OCI-LY3 (cell line): ENCODE measurements around the gene NEU1.

Experiments used
- EZH2phosphoT487 ChIP-seq: fragments of 200-600 bp; shearing (Covaris generic); IDR thresholded peaks from 2 replicates; pipeline ENCODE4 v1.6.1; 2018; ENCODE audit warnings: antibody characterized with exemption, mixed run types, low read depth
- TF ChIP-seq, protein P1 (sequence below): fragments of 200-600, 300-600 bp; sonication (generic); IDR thresholded peaks from 2 replicates; pipeline ENCODE4 v1.5.1; 2014; ENCODE audit warnings: antibody characterized with exemption, low read length, low read depth

DNA sequence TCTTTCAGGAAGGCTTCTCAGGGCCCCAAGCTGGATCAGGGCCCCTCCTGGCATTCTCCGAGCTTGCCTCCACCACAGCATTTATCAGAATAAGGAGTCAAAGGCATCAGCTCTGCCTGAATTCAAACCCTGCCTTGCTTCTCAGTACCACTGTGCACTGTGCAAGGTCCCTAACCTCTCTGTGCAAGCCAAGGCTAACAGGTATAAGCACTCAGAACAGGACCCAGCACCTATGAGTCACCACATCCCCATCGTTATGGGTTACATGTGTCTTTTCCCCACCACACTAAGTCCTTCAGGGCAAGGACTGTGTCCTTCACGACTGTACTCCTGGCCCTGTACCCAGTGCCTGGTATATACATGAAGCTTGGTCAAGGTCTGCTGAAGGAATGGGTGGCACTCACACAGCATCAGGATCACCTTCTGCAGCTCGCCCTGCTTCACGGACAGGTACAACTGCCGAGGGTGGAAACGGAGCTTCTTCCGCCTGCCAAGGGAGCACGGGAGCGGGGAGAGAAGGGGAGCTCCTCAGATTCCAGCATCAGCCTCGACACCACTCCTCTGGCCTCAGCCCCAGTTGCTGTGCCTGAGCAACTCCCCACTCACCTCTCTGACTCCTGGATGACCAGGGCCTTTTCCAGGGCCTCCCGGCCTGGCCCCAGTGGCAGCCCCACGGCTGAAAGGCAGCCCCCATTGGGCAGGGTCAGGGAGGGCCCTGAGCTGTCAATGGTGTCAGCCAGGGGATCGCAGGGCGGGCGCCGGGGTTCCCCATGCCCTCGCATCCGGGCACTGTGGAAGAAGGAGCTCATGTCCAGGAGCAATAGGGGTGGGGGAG lies 24.8 kb upstream of the NEU1 start:
- no peak for TF ChIP-seq EZH2phosphoT487
- TF ChIP-seq, protein P1, sequence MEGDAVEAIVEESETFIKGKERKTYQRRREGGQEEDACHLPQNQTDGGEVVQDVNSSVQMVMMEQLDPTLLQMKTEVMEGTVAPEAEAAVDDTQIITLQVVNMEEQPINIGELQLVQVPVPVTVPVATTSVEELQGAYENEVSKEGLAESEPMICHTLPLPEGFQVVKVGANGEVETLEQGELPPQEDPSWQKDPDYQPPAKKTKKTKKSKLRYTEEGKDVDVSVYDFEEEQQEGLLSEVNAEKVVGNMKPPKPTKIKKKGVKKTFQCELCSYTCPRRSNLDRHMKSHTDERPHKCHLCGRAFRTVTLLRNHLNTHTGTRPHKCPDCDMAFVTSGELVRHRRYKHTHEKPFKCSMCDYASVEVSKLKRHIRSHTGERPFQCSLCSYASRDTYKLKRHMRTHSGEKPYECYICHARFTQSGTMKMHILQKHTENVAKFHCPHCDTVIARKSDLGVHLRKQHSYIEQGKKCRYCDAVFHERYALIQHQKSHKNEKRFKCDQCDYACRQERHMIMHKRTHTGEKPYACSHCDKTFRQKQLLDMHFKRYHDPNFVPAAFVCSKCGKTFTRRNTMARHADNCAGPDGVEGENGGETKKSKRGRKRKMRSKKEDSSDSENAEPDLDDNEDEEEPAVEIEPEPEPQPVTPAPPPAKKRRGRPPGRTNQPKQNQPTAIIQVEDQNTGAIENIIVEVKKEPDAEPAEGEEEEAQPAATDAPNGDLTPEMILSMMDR = no peak
